HCT116 (cell line): ENCODE data around the gene SLAMF6. TPM values are rescaled to one million over a fixed set of nuclear protein-coding genes. Genes with fewer than 3 reads are reported as not detected.

Experiments used
- ATAC-seq: fragments of 200-7000 bp; cut with Tn5 transposase; 2 replicates; pipeline ENCODE4 v1.9.1; 2020; ENCODE audit warnings: mild to moderate bottlenecking, moderate library complexity
- BruUV-seq: library from RNA; stranded (reverse); fragments of 400-500 nt; replicated peaks from 2 replicates; lab custom pipeline; 2021; lab: Mats Ljungman, UMichigan
- CTCF ChIA-PET: fragments of 300-600 bp; sonication (Branson Sonifier 250); formaldehyde crosslinking; loops from one replicate; lab custom pipeline; 2021; ENCODE audit warnings: antibody characterized with exemption; lab: Charles Lee
- POLR2A ChIA-PET: fragments of 300-600, 350-600 bp; sonication (Branson Sonifier 250); formaldehyde crosslinking; loops from one replicate; lab custom pipeline; 2021; ENCODE audit warnings: antibody characterized with exemption; lab: Charles Lee
- RAD21 ChIA-PET, 2 experiments: fragments of 300-600 bp; sonication (Branson Sonifier 250); formaldehyde crosslinking; loops; one replicate each; lab custom pipeline; 2023; ENCODE audit warnings: low total read pairs in 2 of 2; ENCODE audit not compliant: uncharacterized antibody in 2 of 2, unreplicated experiment in 2 of 2, low non-redundant PET in 1 of 2; lab: Charles Lee
- DNase-seq: peaks from one replicate; pipeline ENCODE4 v3.0.0-alpha.2; 2010; ENCODE audit warnings: low read depth, low spot score
- H2AFZ ChIP-seq: fragments of 200-600 bp; shearing (Covaris generic), sonication (generic); 2 replicates; pipeline ENCODE4 v1.6.1; 2017; ENCODE audit warnings: low read depth, mixed run types, mixed read lengths, antibody characterized with exemption, low read length; ENCODE audit not compliant: poor library complexity, severe bottlenecking
- H3K27ac ChIP-seq: 2 replicates; pipeline ENCODE4 v1.5.1; 2012; ENCODE audit warnings: low read depth, low read length
- H3K27me3 ChIP-seq: fragments of 200-600 bp; sonication (generic); 2 replicates; pipeline ENCODE4 v1.6.1; 2016; ENCODE audit warnings: mixed run types, low read length, mixed read lengths; ENCODE audit not compliant: insufficient read depth
- H3K36me3 ChIP-seq, 2 experiments: fragments of 200-500 bp in 1 of 2; fragments of 200-600 bp in 1 of 2; sonication (Bioruptor generic) in 1 of 2; sonication (generic) in 1 of 2; 2 replicates each; pipeline versions ENCODE4 v1.5.1 to v1.6.1; 2014 to 2016; ENCODE audit warnings: low read length in 2 of 2, inconsistent platforms in 1 of 2, mixed read lengths in 1 of 2, mixed run types in 1 of 2; ENCODE audit not compliant: insufficient read depth in 2 of 2, control insufficient read depth in 1 of 2
- H3K4me1 ChIP-seq, 2 experiments: fragments of 200-600 bp in 1 of 2; sonication (generic) in 1 of 2; 2 replicates each; pipeline versions ENCODE4 v1.5.1 to v1.6.1; 2012 to 2017; ENCODE audit warnings: low read length in 2 of 2, inconsistent platforms in 1 of 2, mild to moderate bottlenecking in 1 of 2, mixed read lengths in 1 of 2, mixed run types in 1 of 2, moderate library complexity in 1 of 2; ENCODE audit not compliant: insufficient read depth in 2 of 2, control insufficient read depth in 1 of 2
- H3K4me2 ChIP-seq: fragments of 200-600 bp; sonication (generic); 2 replicates; pipeline ENCODE4 v1.6.1; 2017; ENCODE audit warnings: mixed run types, low read length, mixed read lengths
- H3K4me3 ChIP-seq, 2 experiments: fragments of 200-600 bp in 1 of 2; sonication (generic) in 1 of 2; replicated peaks in 1 of 2; 2 replicates each; pipeline ENCODE4 v1.5.1; 2011 to 2016; ENCODE audit warnings: low read length in 2 of 2, control low read depth in 1 of 2, low read depth in 1 of 2, mild to moderate bottlenecking in 1 of 2, mixed read lengths in 1 of 2, mixed run types in 1 of 2
- H3K79me2 ChIP-seq: fragments of 200-600 bp; sonication (generic); 2 replicates; pipeline ENCODE4 v1.6.1; 2017; ENCODE audit warnings: mild to moderate bottlenecking, mixed run types, low read length, moderate library complexity, mixed read lengths; ENCODE audit not compliant: insufficient read depth
- H3K9ac ChIP-seq: fragments of 200-600 bp; sonication (generic); 2 replicates; pipeline ENCODE4 v1.6.1; 2016; ENCODE audit warnings: low read length, mixed read lengths
- H3K9me2 ChIP-seq: fragments of 200-600 bp; sonication (generic), shearing (Covaris generic); 2 replicates; pipeline ENCODE4 v1.6.1; 2017; ENCODE audit warnings: mixed run types, mild to moderate bottlenecking, moderate library complexity; ENCODE audit not compliant: insufficient read depth
- H3K9me3 ChIP-seq, 2 experiments: fragments of 200-500 bp in 1 of 2; fragments of 200-600 bp in 1 of 2; sonication (Bioruptor generic) in 1 of 2; sonication (generic) in 1 of 2; 2 replicates each; pipeline ENCODE4 v1.6.1; 2014 to 2017; ENCODE audit warnings: low read length in 2 of 2, mixed read lengths in 2 of 2, inconsistent platforms in 1 of 2, low read depth in 1 of 2, mild to moderate bottlenecking in 1 of 2, mixed run types in 1 of 2, moderate library complexity in 1 of 2; ENCODE audit not compliant: control insufficient read depth in 1 of 2, insufficient read depth in 1 of 2
- H4K20me1 ChIP-seq: fragments of 200-600 bp; sonication (generic), shearing (Covaris generic); 2 replicates; pipeline ENCODE4 v1.6.1; 2017; ENCODE audit warnings: mixed run types, mild to moderate bottlenecking, moderate library complexity; ENCODE audit not compliant: insufficient read depth
- EGR1 ChIP-seq: IDR thresholded peaks from 2 replicates; pipeline ENCODE4 v1.6.1; 2012; ENCODE audit warnings: low read depth
- ELF1 ChIP-seq: IDR thresholded peaks from 2 replicates; pipeline ENCODE4 v1.6.1; 2012; ENCODE audit warnings: low read depth, borderline replicate concordance
- EZH2 ChIP-seq: fragments of 200-600 bp; sonication (generic); IDR thresholded peaks from 2 replicates; pipeline ENCODE4 v1.6.1; 2017; ENCODE audit warnings: antibody characterized with exemption, mixed run types
- EZH2phosphoT487 ChIP-seq: fragments of 200-600 bp; IDR thresholded peaks from 2 replicates; pipeline ENCODE4 v1.6.1; 2018; ENCODE audit warnings: antibody characterized with exemption, borderline replicate concordance
- JUND ChIP-seq: IDR thresholded peaks from 2 replicates; pipeline ENCODE4 v1.6.1; 2012
- POLR2A ChIP-seq: IDR thresholded peaks from 2 replicates; pipeline ENCODE4 v1.7.0; 2011; ENCODE audit warnings: borderline replicate concordance; ENCODE audit not compliant: insufficient read depth, insufficient read length; ENCODE audit errors: extremely low read depth
- RAD21 ChIP-seq: IDR thresholded peaks from 2 replicates; pipeline ENCODE4 v1.6.1; 2012; ENCODE audit warnings: low read depth, mild to moderate bottlenecking
- SIN3A ChIP-seq: IDR thresholded peaks from 2 replicates; pipeline ENCODE4 v1.6.1; 2012; ENCODE audit warnings: low read depth
- SP1 ChIP-seq: IDR thresholded peaks from 2 replicates; pipeline ENCODE4 v1.6.1; 2012; ENCODE audit warnings: low read depth
- SRF ChIP-seq: IDR thresholded peaks from 2 replicates; pipeline ENCODE4 v1.6.1; 2012; ENCODE audit warnings: low read depth
- TCF7L2 ChIP-seq: IDR thresholded peaks from 2 replicates; pipeline ENCODE4 v1.7.0; 2011; ENCODE audit warnings: borderline replicate concordance, inconsistent platforms; ENCODE audit not compliant: insufficient read depth, insufficient read length; ENCODE audit errors: extremely low read depth
- ZFX ChIP-seq: fragments of 450-650 bp; IDR thresholded peaks from 2 replicates; pipeline ENCODE4 v1.6.1; 2017
- ZNF274 ChIP-seq: fragments of 200-500 bp; sonication (Bioruptor generic); IDR thresholded peaks from 2 replicates; pipeline ENCODE4 v1.6.1; 2014; ENCODE audit warnings: mild to moderate bottlenecking, low read depth, low read length, inconsistent platforms
- intact Hi-C: fragments of 100-400 bp; cut with micrococcal nuclease; formaldehyde crosslinking; loops from 2 replicates; pipeline ENCODE4 v1.10.0; 2022
- total RNA-seq: library from RNA; stranded (reverse); gene quantifications from one replicate; pipeline ENCODE4 v1.2.1, GENCODE V29; 2021; ENCODE audit not compliant: unreplicated experiment
- TF ChIP-seq, protein P1 (sequence below): IDR thresholded peaks from 2 replicates; pipeline ENCODE4 v1.6.1; 2012
- TF ChIP-seq, protein P2 (sequence below): IDR thresholded peaks from 2 replicates; pipeline ENCODE4 v1.6.1; 2011; ENCODE audit warnings: mild to moderate bottlenecking, low read length, moderate library complexity; ENCODE audit not compliant: insufficient replicate concordance; ENCODE audit errors: extremely low read depth
- TF ChIP-seq, protein P3 (sequence below), 3 experiments: fragments of 200-600 bp in 1 of 3; sonication (generic) in 1 of 3; IDR thresholded peaks in 2 of 3; conservative IDR thresholded peaks in 1 of 3; 2 replicates each; pipeline ENCODE4 v1.5.1; 2012 to 2017; ENCODE audit warnings: low read depth in 2 of 3, low read length in 2 of 3, antibody characterized with exemption in 1 of 3, borderline replicate concordance in 1 of 3, control low read depth in 1 of 3, mild to moderate bottlenecking in 1 of 3, mixed read lengths in 1 of 3, mixed run types in 1 of 3, moderate library complexity in 1 of 3; ENCODE audit not compliant: insufficient read depth in 1 of 3
- TF ChIP-seq, protein P4 (sequence below): IDR thresholded peaks from 2 replicates; pipeline ENCODE4 v1.6.1; 2012

Gene SLAMF6
- total RNA-seq, 1 experiment from 2014 or later = not detected

DNA sequence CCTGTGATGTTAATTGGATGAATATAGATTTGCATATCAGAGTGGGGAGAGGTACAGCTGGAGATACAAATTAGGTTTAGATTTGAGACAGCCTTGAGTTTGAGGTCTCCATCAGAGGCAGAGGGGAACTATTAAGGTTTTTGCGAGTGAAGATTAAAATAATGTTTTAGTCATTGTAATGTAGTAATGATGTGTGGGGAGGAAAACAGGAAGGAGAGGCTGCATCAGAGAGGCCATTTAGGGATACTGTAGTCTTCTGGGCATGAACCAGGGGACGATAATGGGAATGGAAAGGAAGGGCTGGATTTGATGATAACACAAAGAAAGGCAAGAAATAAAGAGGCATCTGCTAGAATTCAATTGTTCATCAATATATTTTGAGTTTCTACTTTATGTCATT lies 46.8 kb upstream of the SLAMF6 start:
- Histone ChIP-seq H3K4me2 (no peak overlapping the region), H3K9me2 (no peaks in the 10 kb centered on the region), H3K4me3 (no peak overlapping the region), H3K9me3 (no peaks in the 10 kb centered on the region), H3K4me1 (no peaks in the 10 kb centered on the region), H4K20me1 (no peaks in the 10 kb centered on the region), H3K27me3 (no peaks in the 10 kb centered on the region; the same call in 1 of the 2 replicates), H3K9ac (no peak overlapping the region), H2AFZ (no peak overlapping the region), H3K79me2 (no peaks in the 10 kb centered on the region), H3K27ac (no peak overlapping the region), H3K36me3 (no peaks in the 10 kb centered on the region)
- POLR2A ChIA-PET = no interaction called here
- RAD21 ChIA-PET = no interaction called here
- DNase-seq = no peak
- TF ChIP-seq POLR2A (no peak), SP1 (no peak), TCF7L2 (no peak), EGR1 (no peak), JUND (no peak)
- intact Hi-C loops = no loop called here
- BruUV-seq = no TSS peak
- CTCF ChIA-PET = no interaction called here
- ATAC-seq = no peak

DNA sequence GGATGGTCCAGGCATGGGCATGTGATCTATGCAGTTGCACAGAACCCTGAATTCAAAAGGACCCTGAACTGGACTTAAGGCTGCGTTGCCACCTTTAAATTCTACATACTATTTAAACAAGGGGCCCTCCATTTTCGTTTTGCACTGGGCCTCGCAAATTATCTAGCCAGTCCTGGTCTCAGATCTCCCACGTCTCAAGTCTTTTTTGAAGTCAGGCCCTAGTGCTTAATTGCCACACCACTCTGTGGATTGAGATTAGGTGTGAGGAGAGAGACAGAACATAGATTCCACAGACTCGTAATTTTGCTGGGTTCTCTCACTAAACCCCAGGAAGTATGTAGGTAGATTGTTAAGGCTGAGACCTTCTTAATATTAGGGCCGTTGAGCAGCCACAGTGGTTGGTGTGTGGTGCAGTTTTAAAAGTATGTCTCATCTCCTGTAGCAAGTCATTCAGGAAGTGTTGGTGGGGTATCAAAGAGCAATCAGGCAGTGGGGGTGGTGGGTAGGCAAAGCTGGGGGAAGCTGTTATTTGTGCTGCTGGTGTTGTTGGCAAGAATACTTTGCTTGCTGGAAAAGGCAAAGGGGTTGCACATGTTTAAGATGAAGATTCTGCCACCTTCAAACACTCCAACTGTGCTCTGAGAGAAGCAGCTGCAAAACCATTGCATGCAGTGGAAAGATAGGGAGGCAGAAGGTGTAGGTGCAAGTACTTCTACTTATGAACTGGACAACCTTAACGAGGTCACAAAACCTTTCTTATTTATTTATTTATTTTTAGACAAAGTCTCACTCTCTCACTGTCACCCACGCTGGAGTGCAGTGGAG lies 45.0 kb upstream of the SLAMF6 start:
- no peaks in the 10 kb centered on the region for H3K36me3 ChIP-seq
- ChIA-PET POLR2A (no interaction called here), CTCF (no interaction called here), RAD21 (no interaction called here)
- H3K9me3 ChIP-seq = no peaks in the 10 kb centered on the region
- no peaks in the 10 kb centered on the region for H3K4me1 ChIP-seq
- DNase-seq (no peak), ATAC-seq (no peak)
- no peaks in the 10 kb centered on the region for H3K79me2 ChIP-seq
- no peak overlapping the region for H3K9ac ChIP-seq
- intact Hi-C loops = no loop called here
- no peak overlapping the region for H3K4me3 ChIP-seq
- no peaks in the 10 kb centered on the region for H4K20me1 ChIP-seq
- no TSS peak for BruUV-seq
- no peak overlapping the region for H2AFZ ChIP-seq
- H3K27ac ChIP-seq = no peak overlapping the region
- no peak overlapping the region for H3K4me2 ChIP-seq
- no peaks in the 10 kb centered on the region for H3K9me2 ChIP-seq
- H3K27me3 ChIP-seq = no peaks in the 10 kb centered on the region; the same call in 1 of the 2 replicates
- TF ChIP-seq, protein P1, sequence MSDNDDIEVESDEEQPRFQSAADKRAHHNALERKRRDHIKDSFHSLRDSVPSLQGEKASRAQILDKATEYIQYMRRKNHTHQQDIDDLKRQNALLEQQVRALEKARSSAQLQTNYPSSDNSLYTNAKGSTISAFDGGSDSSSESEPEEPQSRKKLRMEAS = no peak
- TF ChIP-seq, protein P2, sequence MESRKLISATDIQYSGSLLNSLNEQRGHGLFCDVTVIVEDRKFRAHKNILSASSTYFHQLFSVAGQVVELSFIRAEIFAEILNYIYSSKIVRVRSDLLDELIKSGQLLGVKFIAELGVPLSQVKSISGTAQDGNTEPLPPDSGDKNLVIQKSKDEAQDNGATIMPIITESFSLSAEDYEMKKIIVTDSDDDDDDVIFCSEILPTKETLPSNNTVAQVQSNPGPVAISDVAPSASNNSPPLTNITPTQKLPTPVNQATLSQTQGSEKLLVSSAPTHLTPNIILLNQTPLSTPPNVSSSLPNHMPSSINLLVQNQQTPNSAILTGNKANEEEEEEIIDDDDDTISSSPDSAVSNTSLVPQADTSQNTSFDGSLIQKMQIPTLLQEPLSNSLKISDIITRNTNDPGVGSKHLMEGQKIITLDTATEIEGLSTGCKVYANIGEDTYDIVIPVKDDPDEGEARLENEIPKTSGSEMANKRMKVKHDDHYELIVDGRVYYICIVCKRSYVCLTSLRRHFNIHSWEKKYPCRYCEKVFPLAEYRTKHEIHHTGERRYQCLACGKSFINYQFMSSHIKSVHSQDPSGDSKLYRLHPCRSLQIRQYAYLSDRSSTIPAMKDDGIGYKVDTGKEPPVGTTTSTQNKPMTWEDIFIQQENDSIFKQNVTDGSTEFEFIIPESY = no peak
- TF ChIP-seq JUND (no peak), POLR2A (no peak), EGR1 (no peak), SRF (no peak), SIN3A (no peak), EZH2phosphoT487 (no peak), RAD21 (no peak), ZNF274 (no peak), ELF1 (no peak), ZFX (no peak), EZH2 (no peak)
- TF ChIP-seq, protein P3, sequence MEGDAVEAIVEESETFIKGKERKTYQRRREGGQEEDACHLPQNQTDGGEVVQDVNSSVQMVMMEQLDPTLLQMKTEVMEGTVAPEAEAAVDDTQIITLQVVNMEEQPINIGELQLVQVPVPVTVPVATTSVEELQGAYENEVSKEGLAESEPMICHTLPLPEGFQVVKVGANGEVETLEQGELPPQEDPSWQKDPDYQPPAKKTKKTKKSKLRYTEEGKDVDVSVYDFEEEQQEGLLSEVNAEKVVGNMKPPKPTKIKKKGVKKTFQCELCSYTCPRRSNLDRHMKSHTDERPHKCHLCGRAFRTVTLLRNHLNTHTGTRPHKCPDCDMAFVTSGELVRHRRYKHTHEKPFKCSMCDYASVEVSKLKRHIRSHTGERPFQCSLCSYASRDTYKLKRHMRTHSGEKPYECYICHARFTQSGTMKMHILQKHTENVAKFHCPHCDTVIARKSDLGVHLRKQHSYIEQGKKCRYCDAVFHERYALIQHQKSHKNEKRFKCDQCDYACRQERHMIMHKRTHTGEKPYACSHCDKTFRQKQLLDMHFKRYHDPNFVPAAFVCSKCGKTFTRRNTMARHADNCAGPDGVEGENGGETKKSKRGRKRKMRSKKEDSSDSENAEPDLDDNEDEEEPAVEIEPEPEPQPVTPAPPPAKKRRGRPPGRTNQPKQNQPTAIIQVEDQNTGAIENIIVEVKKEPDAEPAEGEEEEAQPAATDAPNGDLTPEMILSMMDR (IDR thresholded peaks at IDR 0.05 in 2 of 3, conservative IDR thresholded peaks at IDR 0.05 in 1 of 3; ENCODE audit: borderline replicate concordance in 1 of 3, insufficient read depth in 1 of 3, low read depth in 2 of 3, low read length in 2 of 3) = no peak
- TF ChIP-seq, protein P4, sequence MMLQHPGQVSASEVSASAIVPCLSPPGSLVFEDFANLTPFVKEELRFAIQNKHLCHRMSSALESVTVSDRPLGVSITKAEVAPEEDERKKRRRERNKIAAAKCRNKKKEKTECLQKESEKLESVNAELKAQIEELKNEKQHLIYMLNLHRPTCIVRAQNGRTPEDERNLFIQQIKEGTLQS = no peak
